SJCRH30 (cell line): ENCODE measurements around the gene ILDR1. TPM values are rescaled to one million over a fixed set of nuclear protein-coding genes. Genes with fewer than 3 reads are reported as not detected.
A peak's percentile ranks its signal among the peaks of the same experiment; 100 is the strongest.
"Not testable (repeated sequence)": the region's sequence is repeated elsewhere in the genome, so short reads cannot be mapped to it uniquely, and the experiment has no call there.

Experiments used
- DNase-seq, 2 experiments: peaks; one replicate each; pipeline ENCODE4 v3.0.0-alpha.2; 2015 to 2020
- H3K27ac ChIP-seq: fragments of 250-450 bp; sonication (Bioruptor Pico); 2 replicates; pipeline ENCODE4 v1.5.1; 2020; ENCODE audit warnings: mild to moderate bottlenecking, moderate library complexity
- H3K27me3 ChIP-seq: fragments of 250-450 bp; sonication (Bioruptor Pico); 2 replicates; pipeline ENCODE4 v1.5.1; 2020; ENCODE audit warnings: mild to moderate bottlenecking, moderate library complexity
- H3K36me3 ChIP-seq: fragments of 250-450 bp; sonication (Bioruptor Pico); 2 replicates; pipeline ENCODE4 v1.5.1; 2020; ENCODE audit warnings: mild to moderate bottlenecking, moderate library complexity
- H3K4me1 ChIP-seq: fragments of 250-450 bp; sonication (Bioruptor Pico); 2 replicates; pipeline ENCODE4 v1.5.1; 2020; ENCODE audit warnings: mild to moderate bottlenecking, moderate library complexity
- H3K4me3 ChIP-seq: fragments of 250-450 bp; sonication (Bioruptor Pico); 2 replicates; pipeline ENCODE4 v1.5.1; 2020; ENCODE audit warnings: mild to moderate bottlenecking, moderate library complexity
- H3K9me3 ChIP-seq: fragments of 250-450 bp; sonication (Bioruptor Pico); replicated peaks from 2 replicates; pipeline ENCODE4 v1.5.1; 2020; ENCODE audit warnings: mild to moderate bottlenecking, moderate library complexity
- total RNA-seq: library from RNA; depleted of rRNA; stranded (reverse); fragments of >200 nt; shearing (Covaris generic); gene quantifications from 2 replicates; pipeline ENCODE4 v1.2.3, GENCODE V29; 2014; rRNA removed

ILDR1 gene
- total RNA-seq, 1 experiment from 2014 or later, result not detected

- Histone ChIP-seq H3K27me3 (no peaks in the 10 kb centered on the region), H3K4me1 (no peaks in the 10 kb centered on the region), H3K4me3 (no peak overlapping the region), H3K36me3 (no peaks in the 10 kb centered on the region), H3K9me3 (no peaks in the 10 kb centered on the region; the same call in 1 of the 2 replicates), H3K27ac (no peak overlapping the region)
- DNase-seq, result no peak
Measured at GRCh38 chr3:121962443-121962842, 59.6 kb downstream of the ILDR1 start.

GRCh38 chr3:121961283-121961682 lies 60.8 kb downstream of the ILDR1 start:
- no peak overlapping the region for H3K27ac ChIP-seq
- no peaks in the 10 kb centered on the region for H3K27me3 ChIP-seq

DNA sequence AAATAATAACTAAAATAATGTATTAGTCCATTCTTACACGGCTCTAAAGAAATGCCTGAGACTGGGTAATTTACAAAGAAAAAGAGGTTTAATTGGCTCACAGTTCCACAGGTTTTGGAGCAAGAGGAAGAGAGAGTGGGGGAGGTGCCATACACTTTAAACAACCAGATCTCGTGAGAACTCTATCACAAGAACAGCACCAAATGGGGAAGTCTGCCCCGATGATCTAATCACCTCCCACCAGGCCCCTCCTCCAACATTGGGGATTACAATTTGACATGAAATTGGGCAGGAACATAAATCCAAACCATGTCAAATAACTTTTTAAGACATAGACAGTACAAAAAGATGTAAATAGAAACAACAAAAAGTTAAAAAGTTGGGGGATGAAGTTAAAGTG lies 63.2 kb downstream of the ILDR1 start:
- no peaks in the 10 kb centered on the region for H3K9me3 ChIP-seq

More at GRCh38 chr3:121961283-121961682, 60.8 kb downstream of the ILDR1 start:
- Histone ChIP-seq H3K4me1 (no peaks in the 10 kb centered on the region), H3K4me3 (no peak overlapping the region), H3K9me3 (no peaks in the 10 kb centered on the region; the same call in 1 of the 2 replicates), H3K36me3 (no peaks in the 10 kb centered on the region)
- DNase-seq, result no peak

DNA sequence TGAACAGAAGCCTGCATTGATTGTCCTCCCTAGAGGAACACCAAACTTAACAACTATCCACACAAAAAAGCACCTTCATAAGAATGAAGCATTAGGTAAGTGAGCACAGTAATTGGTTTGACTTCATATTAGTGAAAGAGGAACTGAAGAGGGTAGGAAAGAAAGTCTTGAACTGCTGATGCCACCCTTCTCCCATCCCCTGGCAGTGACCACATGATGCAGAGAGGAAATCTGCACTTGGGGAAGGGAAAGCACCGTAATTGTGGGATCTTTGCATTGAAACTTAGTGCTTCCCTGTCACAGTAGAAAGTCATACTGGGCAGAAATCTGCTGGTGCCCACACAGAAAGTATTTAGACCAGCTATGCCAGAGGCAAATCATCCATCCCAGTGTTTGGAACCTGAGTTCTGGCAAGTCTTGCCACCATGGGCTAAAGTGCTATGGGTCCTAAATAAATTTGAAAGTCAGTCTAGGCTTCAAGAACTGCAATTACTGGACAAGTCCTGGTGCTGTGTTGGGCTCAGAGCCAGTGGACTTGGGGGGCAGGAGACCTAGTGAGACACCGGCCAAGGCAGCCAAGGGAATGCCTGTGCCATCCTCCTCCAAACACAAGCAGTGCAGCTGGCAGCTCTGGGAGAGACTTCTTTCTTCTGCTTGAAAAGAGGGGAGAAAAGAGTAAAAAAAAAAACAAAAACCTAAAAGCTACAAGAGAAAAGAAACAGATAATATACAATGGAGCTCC lies 64.2 kb downstream of the ILDR1 start:
- no peak for DNase-seq
- no peak overlapping the region for H3K27ac ChIP-seq
- H3K9me3 ChIP-seq, result no peaks in the 10 kb centered on the region
- H3K36me3 ChIP-seq, result no peaks in the 10 kb centered on the region
- H3K27me3 ChIP-seq, result no peaks in the 10 kb centered on the region
- no peaks in the 10 kb centered on the region for H3K4me1 ChIP-seq
- H3K4me3 ChIP-seq, result no peak overlapping the region

More for the DNA sequence above, 63.2 kb downstream of the ILDR1 start:
- Histone ChIP-seq H3K4me1 (no peaks in the 10 kb centered on the region), H3K4me3 (no peak overlapping the region), H3K36me3 (no peaks in the 10 kb centered on the region), H3K27ac (no peak overlapping the region), H3K27me3 (no peaks in the 10 kb centered on the region)
- no peak for DNase-seq

DNA sequence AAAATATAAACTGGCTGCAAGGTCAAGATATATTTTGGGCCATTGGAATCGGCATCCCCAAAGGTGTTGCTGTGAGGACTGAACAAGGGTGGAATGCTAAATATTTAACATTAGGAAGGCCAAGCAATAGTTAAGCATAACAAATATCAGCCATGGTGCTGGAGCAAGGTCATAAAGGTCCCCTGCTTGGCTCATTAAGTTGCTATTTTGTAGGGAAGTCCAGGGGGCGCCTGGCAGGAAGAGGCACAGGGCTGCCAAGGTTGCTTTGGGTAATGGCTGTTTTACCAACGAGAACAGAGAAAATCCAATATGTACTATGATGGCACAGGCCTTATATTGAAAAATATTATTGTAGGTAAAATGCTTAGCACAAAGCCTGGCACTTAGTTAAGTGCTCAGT lies 65.7 kb downstream of the ILDR1 start:
- DNase-seq, result no peak
- H3K27me3 ChIP-seq, result no peaks in the 10 kb centered on the region
- H3K27ac ChIP-seq, result no peak overlapping the region
- no peaks in the 10 kb centered on the region for H3K36me3 ChIP-seq
- no peaks in the 10 kb centered on the region for H3K9me3 ChIP-seq
- no peak overlapping the region for H3K4me3 ChIP-seq
- H3K4me1 ChIP-seq, result no peaks in the 10 kb centered on the region

DNA sequence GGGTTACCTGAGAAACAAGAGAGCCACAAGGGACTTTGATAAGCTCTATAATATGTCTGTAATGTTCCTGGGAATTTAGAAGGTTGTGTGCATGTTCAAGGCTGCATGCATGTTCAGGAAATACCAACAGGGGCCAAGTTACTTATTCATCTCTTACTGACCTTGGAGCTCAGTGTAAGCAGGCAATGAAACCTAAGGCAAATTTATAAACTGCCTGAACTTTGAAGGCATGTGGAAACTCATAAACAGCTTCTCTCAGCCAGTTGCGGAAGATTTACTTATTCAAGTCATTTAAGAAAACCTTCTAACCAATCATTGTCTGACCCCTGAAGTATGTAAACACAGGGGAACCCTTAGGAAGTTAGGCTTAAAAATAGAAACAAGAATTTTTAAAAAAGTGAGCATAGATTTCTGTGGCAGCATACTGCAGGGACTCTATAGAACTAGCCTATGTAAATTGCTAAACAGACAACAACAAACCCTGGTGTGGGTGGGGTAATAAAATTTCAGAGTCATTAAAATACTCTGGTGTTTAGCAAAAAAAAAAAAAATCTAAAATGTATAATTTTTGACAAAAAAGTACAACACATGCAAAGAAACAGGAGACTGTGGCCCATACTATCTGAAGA lies 70.6 kb downstream of the ILDR1 start:
- no peaks in the 10 kb centered on the region for H3K36me3 ChIP-seq
- H3K27ac ChIP-seq, result no peak overlapping the region
- no peak overlapping the region for H3K4me3 ChIP-seq
- DNase-seq, result no peak
- H3K9me3 ChIP-seq, result no peaks in the 10 kb centered on the region
- no peaks in the 10 kb centered on the region for H3K4me1 ChIP-seq
- no peaks in the 10 kb centered on the region for H3K27me3 ChIP-seq

DNA sequence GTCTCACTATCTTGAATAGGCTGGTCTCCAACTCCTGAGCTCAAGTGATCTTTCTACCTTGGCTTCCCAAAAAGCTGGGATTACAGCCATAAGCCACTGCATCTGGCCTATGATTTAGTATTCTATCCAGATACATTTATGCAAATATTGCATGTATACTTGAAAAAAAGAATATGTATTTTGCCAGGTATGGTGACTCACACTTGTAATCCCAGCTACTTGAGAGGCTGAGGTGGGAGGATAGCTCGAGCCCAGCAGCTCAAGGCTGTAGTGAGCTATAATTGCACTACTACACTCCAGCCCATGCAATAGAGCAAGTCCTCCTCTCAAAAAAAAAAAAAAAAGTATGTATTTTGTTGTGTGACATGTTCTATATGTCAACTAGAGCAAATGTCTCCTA lies 73.4 kb downstream of the ILDR1 start:
- no peak for DNase-seq
- H3K27me3 ChIP-seq, result no peaks in the 10 kb centered on the region
- H3K9me3 ChIP-seq, result no peaks in the 10 kb centered on the region
- no peaks in the 10 kb centered on the region for H3K36me3 ChIP-seq
- H3K27ac ChIP-seq, result no peak overlapping the region
- no peak overlapping the region for H3K4me3 ChIP-seq
- no peaks in the 10 kb centered on the region for H3K4me1 ChIP-seq

- no peaks in the 10 kb centered on the region for H3K27me3 ChIP-seq
- DNase-seq, result no peak
- no peak overlapping the region for H3K27ac ChIP-seq
- H3K4me3 ChIP-seq, result no peak overlapping the region
- no peaks in the 10 kb centered on the region; the same call in 1 of the 2 replicates for H3K4me1 ChIP-seq
- no peaks in the 10 kb centered on the region for H3K9me3 ChIP-seq
- peaks cover 3% of the 10 kb centered on the region; the same call in 1 of the 2 replicates for H3K36me3 ChIP-seq
Measured at GRCh38 chr3:121943431-121943830, 78.6 kb downstream of the ILDR1 start.

DNA sequence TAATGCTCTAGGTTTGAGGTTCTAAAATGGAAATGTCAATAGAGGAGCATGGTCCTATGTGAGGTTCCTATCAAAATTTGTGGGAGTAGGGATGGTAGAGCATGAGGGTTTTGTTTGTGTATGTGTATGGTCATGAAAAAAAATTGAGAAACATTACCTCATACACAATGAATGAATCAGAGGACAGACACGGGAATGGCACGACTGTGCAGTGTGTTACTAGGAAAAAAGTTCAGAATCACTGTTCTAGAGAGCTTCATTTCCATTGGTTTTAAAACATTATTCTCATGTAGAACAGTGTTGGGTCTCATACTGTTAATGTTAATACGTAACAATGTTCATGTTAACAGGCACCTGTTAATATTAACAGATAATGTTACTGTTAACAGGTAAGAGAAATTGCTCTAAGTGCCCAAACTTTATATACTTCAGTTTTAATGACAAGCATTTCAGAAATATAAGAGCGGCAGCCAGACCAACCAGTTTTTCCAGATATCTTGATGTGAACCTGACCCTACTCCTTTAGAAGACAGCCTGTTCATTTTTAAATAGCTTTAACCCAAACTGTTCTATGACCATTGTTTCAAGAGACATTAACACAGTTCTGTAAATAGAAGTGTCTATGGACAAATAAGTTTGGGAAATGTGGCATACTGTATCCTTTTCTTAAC lies 79.8 kb downstream of the ILDR1 start:
- no peak overlapping the region for H3K27ac ChIP-seq
- DNase-seq, result no peak
- no peaks in the 10 kb centered on the region for H3K9me3 ChIP-seq
- no peaks in the 10 kb centered on the region; the same call in 1 of the 2 replicates for H3K4me1 ChIP-seq
- no peaks in the 10 kb centered on the region for H3K27me3 ChIP-seq
- peaks cover 3% of the 10 kb centered on the region; the same call in 1 of the 2 replicates for H3K36me3 ChIP-seq
- H3K4me3 ChIP-seq, result no peak overlapping the region

DNA sequence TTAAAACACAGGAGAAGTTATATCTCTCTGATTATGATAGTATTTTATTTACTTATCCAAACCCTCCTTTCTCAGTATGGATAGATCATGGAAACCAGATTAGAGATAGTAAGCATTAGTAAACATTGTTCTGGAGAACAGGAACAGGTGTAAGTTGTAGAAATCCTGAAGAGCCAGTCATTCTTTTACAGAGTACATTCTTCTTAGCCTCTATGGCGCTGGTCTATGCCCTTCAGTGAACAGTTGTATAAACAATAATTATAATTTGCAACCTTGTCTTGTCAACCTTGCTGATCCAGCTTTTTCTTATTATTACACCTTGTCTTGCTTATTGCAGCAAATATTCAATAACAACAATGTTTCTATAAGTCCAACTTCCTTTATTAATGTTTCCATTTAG lies 80.5 kb downstream of the ILDR1 start:
- Histone ChIP-seq H3K27me3 (no peaks in the 10 kb centered on the region), H3K4me1 (no peaks in the 10 kb centered on the region; the same call in 1 of the 2 replicates), H3K9me3 (no peaks in the 10 kb centered on the region), H3K36me3 (peaks cover 3% of the 10 kb centered on the region; the same call in 1 of the 2 replicates), H3K27ac (no peak overlapping the region), H3K4me3 (no peak overlapping the region)
- DNase-seq, result peak in 1 of 2 experiments; percentile 9

DNA sequence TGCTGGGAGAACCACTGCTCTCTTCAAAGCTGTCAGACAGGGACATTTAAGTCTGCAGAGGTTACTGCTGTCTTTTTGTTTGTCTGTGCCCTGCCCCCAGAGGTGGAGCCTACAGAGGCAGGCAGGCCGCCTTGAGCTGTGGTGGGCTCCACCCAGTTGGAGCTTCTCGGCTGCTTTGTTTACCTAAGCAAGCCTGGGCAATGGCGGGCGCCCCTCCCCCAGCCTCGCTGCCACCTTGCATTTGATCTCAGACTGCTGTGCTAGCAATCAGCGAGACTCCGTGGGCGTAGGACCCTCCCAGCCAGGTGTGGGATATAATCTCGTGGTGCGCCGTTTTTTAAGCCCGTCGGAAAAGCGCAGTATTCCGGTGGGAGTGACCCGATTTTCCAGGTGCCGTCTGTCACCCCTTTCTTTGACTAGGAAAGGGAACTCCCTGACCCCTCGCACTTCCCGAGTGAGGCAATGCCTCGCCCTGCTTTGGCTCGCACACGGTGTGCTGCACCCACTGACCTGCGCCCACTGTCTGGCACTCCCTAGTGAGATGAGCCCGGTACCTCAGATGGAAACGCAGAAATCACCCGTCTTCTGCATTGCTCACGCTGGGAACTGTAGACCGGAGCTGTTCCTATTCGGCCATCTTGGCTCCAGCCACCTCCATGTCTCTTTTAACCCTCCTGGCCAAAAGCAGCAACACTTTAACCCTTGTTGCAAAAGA lies 83.7 kb downstream of the ILDR1 start:
- H3K27ac ChIP-seq, H3K4me3 ChIP-seq, H3K36me3 ChIP-seq, H3K4me1 ChIP-seq, H3K9me3 ChIP-seq, H3K27me3 ChIP-seq, DNase-seq: not testable (repeated sequence)

Other genes starting within 250 kb of the ILDR1 start
- 43.0 and 51.7 TPM in 2 replicates for gene IQCB1, start 187.2 kb downstream of the ILDR1 start, total RNA-seq
- gene EAF2, start 187.0 kb downstream of the ILDR1 start, total RNA-seq, result 10.5 and 11.3 TPM in 2 replicates
- gene SLC15A2, start 127.8 kb downstream of the ILDR1 start, total RNA-seq, result 0.79 and 0.86 TPM in 2 replicates
- not detected in 2 replicates for gene CD86, start 33.1 kb upstream of the ILDR1 start, total RNA-seq
- gene CASR, start 161.4 kb upstream of the ILDR1 start, total RNA-seq, result not detected in 2 replicates